ENCODE measurements around the gene LITAFD.
A peak's percentile ranks its signal among the peaks of the same experiment; 100 is the strongest.

DNA sequence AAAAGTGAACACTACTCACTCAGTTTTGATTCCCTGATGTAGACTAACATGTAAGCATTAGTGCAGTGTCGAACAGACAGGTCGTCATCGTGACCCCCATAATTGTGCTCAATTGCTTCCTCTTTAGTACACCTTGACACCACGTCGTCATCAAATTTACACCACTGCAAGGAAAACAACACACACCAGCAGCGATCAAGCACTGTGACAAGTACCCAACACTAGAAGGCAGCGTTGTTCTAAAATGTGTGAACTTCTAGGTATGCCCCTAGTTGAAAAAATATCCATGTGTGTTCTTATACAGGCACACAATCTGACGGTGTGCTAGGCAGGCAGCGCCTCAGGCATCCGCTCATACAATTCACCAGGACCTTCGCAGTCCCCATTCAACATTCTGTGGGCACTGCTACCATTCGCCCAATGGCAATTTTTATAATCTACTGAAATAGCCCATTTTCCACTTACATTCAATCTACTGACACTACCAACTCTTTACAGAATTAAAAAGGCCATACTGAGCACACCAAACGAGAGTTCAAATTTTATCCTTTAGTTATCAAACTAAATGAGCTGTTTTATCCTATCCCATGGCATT lies 23.1 kb downstream of the LITAFD start:
- TF ChIP-seq, protein P1, sequence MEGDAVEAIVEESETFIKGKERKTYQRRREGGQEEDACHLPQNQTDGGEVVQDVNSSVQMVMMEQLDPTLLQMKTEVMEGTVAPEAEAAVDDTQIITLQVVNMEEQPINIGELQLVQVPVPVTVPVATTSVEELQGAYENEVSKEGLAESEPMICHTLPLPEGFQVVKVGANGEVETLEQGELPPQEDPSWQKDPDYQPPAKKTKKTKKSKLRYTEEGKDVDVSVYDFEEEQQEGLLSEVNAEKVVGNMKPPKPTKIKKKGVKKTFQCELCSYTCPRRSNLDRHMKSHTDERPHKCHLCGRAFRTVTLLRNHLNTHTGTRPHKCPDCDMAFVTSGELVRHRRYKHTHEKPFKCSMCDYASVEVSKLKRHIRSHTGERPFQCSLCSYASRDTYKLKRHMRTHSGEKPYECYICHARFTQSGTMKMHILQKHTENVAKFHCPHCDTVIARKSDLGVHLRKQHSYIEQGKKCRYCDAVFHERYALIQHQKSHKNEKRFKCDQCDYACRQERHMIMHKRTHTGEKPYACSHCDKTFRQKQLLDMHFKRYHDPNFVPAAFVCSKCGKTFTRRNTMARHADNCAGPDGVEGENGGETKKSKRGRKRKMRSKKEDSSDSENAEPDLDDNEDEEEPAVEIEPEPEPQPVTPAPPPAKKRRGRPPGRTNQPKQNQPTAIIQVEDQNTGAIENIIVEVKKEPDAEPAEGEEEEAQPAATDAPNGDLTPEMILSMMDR (IDR thresholded peaks at IDR 0.05), result peak; percentile 50
- TF ChIP-seq NRF1 (IDR thresholded peaks at IDR 0.05; ENCODE audit: low read depth, low read length), result no peak
- TF ChIP-seq EP300 (IDR thresholded peaks at IDR 0.05; ENCODE audit: borderline replicate concordance in 1 of 2, low read depth in 1 of 2, low read length in 1 of 2), result no peak
- TF ChIP-seq, protein P2, sequence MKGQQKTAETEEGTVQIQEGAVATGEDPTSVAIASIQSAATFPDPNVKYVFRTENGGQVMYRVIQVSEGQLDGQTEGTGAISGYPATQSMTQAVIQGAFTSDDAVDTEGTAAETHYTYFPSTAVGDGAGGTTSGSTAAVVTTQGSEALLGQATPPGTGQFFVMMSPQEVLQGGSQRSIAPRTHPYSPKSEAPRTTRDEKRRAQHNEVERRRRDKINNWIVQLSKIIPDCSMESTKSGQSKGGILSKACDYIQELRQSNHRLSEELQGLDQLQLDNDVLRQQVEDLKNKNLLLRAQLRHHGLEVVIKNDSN (IDR thresholded peaks at IDR 0.05; ENCODE audit: borderline replicate concordance, low read depth), result no peak
- TF ChIP-seq POLR2AphosphoS5 (IDR thresholded peaks at IDR 0.05; ENCODE audit: low read depth, low read length), result no peak
- TF ChIP-seq GABPA (IDR thresholded peaks at IDR 0.05; ENCODE audit: low read depth), result no peak
- TF ChIP-seq, protein P3, sequence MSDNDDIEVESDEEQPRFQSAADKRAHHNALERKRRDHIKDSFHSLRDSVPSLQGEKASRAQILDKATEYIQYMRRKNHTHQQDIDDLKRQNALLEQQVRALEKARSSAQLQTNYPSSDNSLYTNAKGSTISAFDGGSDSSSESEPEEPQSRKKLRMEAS (IDR thresholded peaks at IDR 0.05; ENCODE audit: low read depth), result no peak
- no peak for TF ChIP-seq FOSL2 (IDR thresholded peaks at IDR 0.05; ENCODE audit: borderline replicate concordance, low read depth)
- TF ChIP-seq JUND (IDR thresholded peaks at IDR 0.05), result no peak
- peak; percentile 68 for TF ChIP-seq RAD21 (IDR thresholded peaks at IDR 0.05; ENCODE audit: low read length)
